Mononuclear cell (primary cell): ENCODE results near the gene ACD. TPM values are rescaled to one million over a fixed set of nuclear protein-coding genes. Genes with fewer than 3 reads are reported as not detected.

Source experiments
- total RNA-seq: library from RNA; depleted of rRNA; stranded (reverse); fragments of >200 nt; gene quantifications from one replicate; pipeline ENCODE4 v1.2.3, GENCODE V29; 2012

Gene ACD
- total RNA-seq, 1 donor = 12.7 TPM

Other genes starting within 250 kb of the ACD start
- gene ZDHHC1, start 243.8 kb downstream of the ACD start, total RNA-seq = 0.63 TPM
- not detected for gene HSD11B2, start 229.1 kb downstream of the ACD start, total RNA-seq
- gene ATP6V0D1, start 179.1 kb downstream of the ACD start, total RNA-seq = 113 TPM
- not detected for gene AGRP, start 176.7 kb downstream of the ACD start, total RNA-seq
- gene RIPOR1, start 131.4 kb downstream of the ACD start, total RNA-seq = 42.6 TPM
- gene CTCF, start 97.7 kb downstream of the ACD start, total RNA-seq = 43.2 TPM
- 20.8 TPM for gene CARMIL2, start 15.1 kb downstream of the ACD start, total RNA-seq
- 3.0 TPM for gene PARD6A, start 700 bp upstream of the ACD start, total RNA-seq
- gene ENKD1, start 6.5 kb upstream of the ACD start, total RNA-seq = 3.0 TPM
- gene C16orf86, start 6.6 kb upstream of the ACD start, total RNA-seq = 6.8 TPM
- gene GFOD2, start 59.1 kb upstream of the ACD start, total RNA-seq = 2.0 TPM
- gene RANBP10, start 146.3 kb upstream of the ACD start, total RNA-seq = 8.5 TPM
- gene TSNAXIP1, start 146.6 kb upstream of the ACD start, total RNA-seq = 0.42 TPM
- 38.5 TPM for gene THAP11, start 182.1 kb upstream of the ACD start, total RNA-seq
- 89.1 TPM for gene NUTF2, start 186.7 kb upstream of the ACD start, total RNA-seq
- 20.8 TPM for gene CENPT, start 187.4 kb upstream of the ACD start, total RNA-seq
- 48.1 TPM for gene EDC4, start 212.8 kb upstream of the ACD start, total RNA-seq
- not detected for gene NRN1L, start 224.6 kb upstream of the ACD start, total RNA-seq
- 4.3 TPM for gene PSKH1, start 233.0 kb upstream of the ACD start, total RNA-seq